Measurements from ENCODE around the gene STX16. TPM values are rescaled to one million over a fixed set of nuclear protein-coding genes. Genes with fewer than 3 reads are reported as not detected.

STX16 gene
- total RNA-seq, 4 donors from 2014 or later = 70.2 to 148 (median 85.9) TPM

GRCh38 chr20:58622671-58623578 is 28.2 kb upstream of the STX16 start:
- Histone ChIP-seq H3K9me3 (peaks cover 0 to under 1% (median 0%) of the 10 kb centered on the region in 4 donors), H3K4me1 (no peaks in the 10 kb centered on the region), H3K27me3 (no peaks in the 10 kb centered on the region), H3K27ac (no peak overlapping the region), H3K4me3 (no peak overlapping the region), H3K36me3 (no peaks in the 10 kb centered on the region)
- TF ChIP-seq POLR2A (IDR thresholded peaks at IDR 0.05) (no peak), EP300 (IDR thresholded peaks at IDR 0.05) (no peak)
- TF ChIP-seq, protein P1, sequence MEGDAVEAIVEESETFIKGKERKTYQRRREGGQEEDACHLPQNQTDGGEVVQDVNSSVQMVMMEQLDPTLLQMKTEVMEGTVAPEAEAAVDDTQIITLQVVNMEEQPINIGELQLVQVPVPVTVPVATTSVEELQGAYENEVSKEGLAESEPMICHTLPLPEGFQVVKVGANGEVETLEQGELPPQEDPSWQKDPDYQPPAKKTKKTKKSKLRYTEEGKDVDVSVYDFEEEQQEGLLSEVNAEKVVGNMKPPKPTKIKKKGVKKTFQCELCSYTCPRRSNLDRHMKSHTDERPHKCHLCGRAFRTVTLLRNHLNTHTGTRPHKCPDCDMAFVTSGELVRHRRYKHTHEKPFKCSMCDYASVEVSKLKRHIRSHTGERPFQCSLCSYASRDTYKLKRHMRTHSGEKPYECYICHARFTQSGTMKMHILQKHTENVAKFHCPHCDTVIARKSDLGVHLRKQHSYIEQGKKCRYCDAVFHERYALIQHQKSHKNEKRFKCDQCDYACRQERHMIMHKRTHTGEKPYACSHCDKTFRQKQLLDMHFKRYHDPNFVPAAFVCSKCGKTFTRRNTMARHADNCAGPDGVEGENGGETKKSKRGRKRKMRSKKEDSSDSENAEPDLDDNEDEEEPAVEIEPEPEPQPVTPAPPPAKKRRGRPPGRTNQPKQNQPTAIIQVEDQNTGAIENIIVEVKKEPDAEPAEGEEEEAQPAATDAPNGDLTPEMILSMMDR (IDR thresholded peaks at IDR 0.05) = no peak
- DNase-seq (ENCODE audit: low spot score in 2 of 2) = no peak
- WGBS, 2 donors = 79 to 90% methylated on average over 13 of the region's 13 CpGs

- TF ChIP-seq, protein P1 (IDR thresholded peaks at IDR 0.05) = no peak
- no peak for TF ChIP-seq EP300 (IDR thresholded peaks at IDR 0.05)
- no peak for TF ChIP-seq POLR2A (IDR thresholded peaks at IDR 0.05)
- no peak overlapping the region for H3K27ac ChIP-seq
- no peaks in the 10 kb centered on the region for H3K4me1 ChIP-seq
- no peaks in the 10 kb centered on the region for H3K27me3 ChIP-seq
- H3K9me3 ChIP-seq = no peaks in the 10 kb centered on the region
- WGBS, 2 donors = 53 to 65% methylated on average over 21 to 29 of the region's 29 CpGs
- no peak overlapping the region for H3K4me3 ChIP-seq
- DNase-seq (ENCODE audit: low spot score in 2 of 2) = no peak
- no peaks in the 10 kb centered on the region for H3K36me3 ChIP-seq
These were observed 27.3 kb upstream of the STX16 start for GRCh38 chr20:58623579-58624473.

- Histone ChIP-seq H3K36me3 (no peaks in the 10 kb centered on the region), H3K4me3 (no peak overlapping the region), H3K27me3 (no peaks in the 10 kb centered on the region), H3K27ac (no peak overlapping the region), H3K4me1 (no peaks in the 10 kb centered on the region), H3K9me3 (no peaks in the 10 kb centered on the region)
- no peak for DNase-seq (ENCODE audit: low spot score in 2 of 2)
- TF ChIP-seq EP300 (IDR thresholded peaks at IDR 0.05) (no peak), POLR2A (IDR thresholded peaks at IDR 0.05) (no peak)
- TF ChIP-seq, protein P1 (IDR thresholded peaks at IDR 0.05) = no peak
- 91 to 93% methylated on average over 10 of the region's 10 CpGs for WGBS, 2 donors
These were observed 26.4 kb upstream of the STX16 start for GRCh38 chr20:58624687-58625086.

- no peak for TF ChIP-seq EP300 (IDR thresholded peaks at IDR 0.05)
- TF ChIP-seq, protein P1 (IDR thresholded peaks at IDR 0.05) = no peak
- no peak for TF ChIP-seq POLR2A (IDR thresholded peaks at IDR 0.05)
- WGBS, 2 donors = 74 to 78% methylated on average over 6 of the region's 6 CpGs
- no peak for DNase-seq (ENCODE audit: low spot score in 2 of 2)
These were observed 25.5 kb upstream of the STX16 start for GRCh38 chr20:58625585-58625984.

More at GRCh38 chr20:58625585-58625984, 25.5 kb upstream of the STX16 start:
- no peaks in the 10 kb centered on the region for H3K27me3 ChIP-seq
- no peak overlapping the region for H3K27ac ChIP-seq
- no peak overlapping the region for H3K4me3 ChIP-seq
- H3K4me1 ChIP-seq = no peaks in the 10 kb centered on the region
- H3K36me3 ChIP-seq = no peaks in the 10 kb centered on the region
- no peaks in the 10 kb centered on the region for H3K9me3 ChIP-seq

Measured in tibial nerve (tissue), 4 donors.